Peyer's patch (tissue), 4 donors: ENCODE results near the gene PLEKHA3.

Experiments used
- CTCF ChIP-seq, 6 experiments: fragments of 450-650 bp in 4 of 6; fragments of 200-600 bp in 2 of 6; sonication (generic) in 1 of 6; IDR thresholded peaks; one replicate each; pipeline ENCODE4 v1.5.1; 2017 to 2019; ENCODE audit warnings: antibody characterized with exemption in 6 of 6, mild to moderate bottlenecking in 3 of 6, moderate library complexity in 1 of 6
- POLR2A ChIP-seq, 2 donors: fragments of 450-650 bp; IDR thresholded peaks; one replicate each; pipeline ENCODE4 v1.5.1; 2017; ENCODE audit warnings: antibody characterized with exemption in 2 of 2, mild to moderate bottlenecking in 2 of 2, moderate library complexity in 2 of 2

- TF ChIP-seq CTCF (IDR thresholded peaks at IDR 0.05) (no peak), POLR2A (IDR thresholded peaks at IDR 0.05) (no peak)
Observed at GRCh38 chr2:178498137-178498536, 17.9 kb downstream of the PLEKHA3 start.
